K562 (cell line): ENCODE data around the gene INSR. TPM values are rescaled to one million over a fixed set of nuclear protein-coding genes. Genes with fewer than 3 reads are reported as not detected.

Experiments
- ARNT ChIP-seq, 2 experiments: fragments of 450-650 bp; IDR thresholded peaks; 2 replicates each; pipeline ENCODE4 v1.6.1; 2016; ENCODE audit warnings: mild to moderate bottlenecking in 1 of 2
- CBX5 ChIP-seq: IDR thresholded peaks from 2 replicates; pipeline ENCODE4 v1.6.1; 2014; ENCODE audit warnings: low read depth, borderline replicate concordance
- EHMT2 ChIP-seq: fragments of 450-650 bp; IDR thresholded peaks from 2 replicates; pipeline ENCODE4 v1.6.1; 2018; ENCODE audit warnings: antibody characterized with exemption
- FOXP4 ChIP-seq: sonication (generic); formaldehyde crosslinking; IDR thresholded peaks from 2 replicates; pipeline ENCODE4 v1.8.0; 2022; ENCODE audit warnings: mild to moderate bottlenecking, missing genetic modification reagents, borderline replicate concordance
- HDAC6 ChIP-seq: IDR thresholded peaks from 2 replicates; pipeline ENCODE4 v1.6.1; 2012; ENCODE audit warnings: low read depth, mild to moderate bottlenecking, control low read depth, inconsistent platforms, low read length, moderate library complexity
- NRF1 ChIP-seq, 2 experiments: fragments of 450-650 bp; IDR thresholded peaks in 1 of 2; conservative IDR thresholded peaks in 1 of 2; 2 replicates each; pipeline ENCODE4 v1.6.1; 2014; ENCODE audit warnings: mild to moderate bottlenecking in 2 of 2
- SP1 ChIP-seq: sonication (generic); formaldehyde crosslinking; IDR thresholded peaks from 2 replicates; pipeline ENCODE4 v1.8.1; 2022; ENCODE audit warnings: mild to moderate bottlenecking, missing genetic modification reagents
- TEAD4 ChIP-seq, 2 experiments: sonication (generic) in 1 of 2; formaldehyde crosslinking in 1 of 2; IDR thresholded peaks; 2 replicates each; pipeline versions ENCODE4 v1.6.1 to v1.8.0; 2012 to 2022; ENCODE audit warnings: borderline replicate concordance in 1 of 2, inconsistent platforms in 1 of 2, low read length in 1 of 2, mild to moderate bottlenecking in 1 of 2, missing genetic modification reagents in 1 of 2
- TRIM28 ChIP-seq: fragments of 450-650 bp; IDR thresholded peaks from 2 replicates; pipeline ENCODE4 v1.6.1; 2017
- ZFP30 ChIP-seq: fragments of 250-450 bp; sonication (Bioruptor Pico); IDR thresholded peaks from 2 replicates; pipeline ENCODE4 v1.8.0; 2022; ENCODE audit warnings: moderate library complexity, mild to moderate bottlenecking, inconsistent platforms, borderline replicate concordance
- ZNF143 ChIP-seq: sonication (generic); formaldehyde crosslinking; IDR thresholded peaks from 2 replicates; pipeline ENCODE4 v1.9.0; 2022; ENCODE audit warnings: mild to moderate bottlenecking, missing genetic modification reagents
- ZNF24 ChIP-seq: fragments of 450-650 bp; IDR thresholded peaks from 2 replicates; pipeline ENCODE4 v1.6.1; 2016
- ZNF408 ChIP-seq: fragments of 250-450 bp; sonication (Bioruptor Pico); IDR thresholded peaks from 2 replicates; pipeline ENCODE4 v1.4.0; 2020; ENCODE audit warnings: low read depth, mild to moderate bottlenecking, moderate library complexity
- ZNF511 ChIP-seq: sonication (generic); formaldehyde crosslinking; IDR thresholded peaks from 2 replicates; pipeline ENCODE4 v1.8.0; 2022; ENCODE audit warnings: mild to moderate bottlenecking, missing genetic modification reagents
- polyA plus RNA-seq, 8 experiments: library from polyadenylated mRNA; depleted of rRNA in 4 of 8; stranded (reverse) in 5 of 8; unstranded in 3 of 8; fragments of >200 nt; fragmentation: Nextera tagmentation in 2 of 8; fragmentation: Illumina TruSeq in 1 of 8; extraction: Ambion mirVana in 2 of 8; extraction: Trizol in 1 of 8; gene quantifications; 2 replicates each; pipeline versions ENCODE4 v1.2.1 to v1.2.3, GENCODE V29; 2011 to 2014; ENCODE audit warnings: inconsistent platforms in 1 of 8, missing spikeins in 1 of 8
- total RNA-seq, 7 experiments: library from RNA; depleted of rRNA in 6 of 7; stranded (reverse); fragments of >200 nt in 6 of 7; fragmentation: Illumina TruSeq in 2 of 7; extraction: Trizol in 2 of 7; gene quantifications; 2 replicates each; pipeline versions ENCODE4 v1.2.1 to v1.2.3, GENCODE V29; 2011 to 2021; ENCODE audit warnings: low replicate concordance in 1 of 7
- TF ChIP-seq, protein P1 (sequence below), 3 experiments: fragments of 200-800 bp in 1 of 3; fragments of 250-450 bp in 1 of 3; fragments of 450-650 bp in 1 of 3; sonication (Bioruptor Pico) in 1 of 3; sonication (Bioruptor generic) in 1 of 3; formaldehyde crosslinking in 1 of 3; IDR thresholded peaks; 2 replicates each; pipeline versions ENCODE4 v1.6.1 to v1.8.0; 2016 to 2022; ENCODE audit warnings: mild to moderate bottlenecking in 2 of 3, missing genetic modification characterization in 2 of 3, missing compliant biosample characterization in 1 of 3, moderate library complexity in 1 of 3
- TF ChIP-seq, protein P2 (sequence below), 2 experiments: IDR thresholded peaks; 2 replicates each; pipeline ENCODE4 v1.6.1; 2011; ENCODE audit warnings: borderline replicate concordance in 1 of 2, control low read depth in 1 of 2, low read depth in 1 of 2, low read length in 1 of 2, mild to moderate bottlenecking in 1 of 2, mixed read lengths in 1 of 2, moderate library complexity in 1 of 2; ENCODE audit not compliant: insufficient read depth in 1 of 2, insufficient read length in 1 of 2, poor library complexity in 1 of 2, severe bottlenecking in 1 of 2; ENCODE audit errors: extremely low read depth in 1 of 2
- TF ChIP-seq, protein P3 (sequence below): fragments of 200-800 bp; sonication (Bioruptor generic); IDR thresholded peaks from 2 replicates; pipeline ENCODE4 v1.6.1; 2017; ENCODE audit warnings: missing genetic modification characterization, missing compliant biosample characterization

INSR gene
- total and polyA plus RNA-seq, 9 of the 15 experiments (the other 6 are each of a cell fraction or from before 2014, with no cell fraction given): 0.04 to 0.88 (median 0.41) TPM

DNA sequence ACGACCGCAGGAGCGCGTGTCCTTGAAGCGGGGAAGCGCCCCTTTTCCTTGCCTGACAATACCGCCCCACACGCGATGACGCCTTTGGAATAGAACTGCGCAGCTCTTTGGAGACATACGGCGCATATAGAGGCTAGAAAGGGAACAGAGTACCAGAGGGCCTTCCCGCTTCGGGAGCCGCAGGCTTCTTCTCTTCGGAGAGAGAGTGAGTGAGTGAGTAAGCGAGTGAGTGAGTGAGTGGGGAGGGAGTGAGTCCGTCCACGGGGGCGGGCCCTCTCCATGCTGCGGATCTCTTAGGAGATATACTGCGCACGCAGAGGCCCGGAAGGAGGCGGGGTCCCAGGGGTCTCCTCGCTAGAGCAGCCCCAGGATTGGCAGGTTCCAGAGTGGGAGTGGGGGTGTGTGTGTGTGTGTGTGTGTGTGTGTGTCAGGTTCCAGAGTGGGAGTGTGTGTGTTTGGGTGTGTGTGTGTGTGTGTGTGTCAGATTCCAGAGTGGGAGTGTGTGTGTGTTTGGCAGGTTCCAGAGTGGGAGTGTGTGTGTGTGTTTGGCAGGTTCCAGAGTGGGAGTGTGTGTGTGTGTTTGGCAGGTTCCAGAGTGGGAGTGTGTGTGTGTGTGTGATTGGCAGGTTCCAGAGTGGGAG, 97.0 kb downstream of the INSR start (continued):
- TF ChIP-seq, protein P1, sequence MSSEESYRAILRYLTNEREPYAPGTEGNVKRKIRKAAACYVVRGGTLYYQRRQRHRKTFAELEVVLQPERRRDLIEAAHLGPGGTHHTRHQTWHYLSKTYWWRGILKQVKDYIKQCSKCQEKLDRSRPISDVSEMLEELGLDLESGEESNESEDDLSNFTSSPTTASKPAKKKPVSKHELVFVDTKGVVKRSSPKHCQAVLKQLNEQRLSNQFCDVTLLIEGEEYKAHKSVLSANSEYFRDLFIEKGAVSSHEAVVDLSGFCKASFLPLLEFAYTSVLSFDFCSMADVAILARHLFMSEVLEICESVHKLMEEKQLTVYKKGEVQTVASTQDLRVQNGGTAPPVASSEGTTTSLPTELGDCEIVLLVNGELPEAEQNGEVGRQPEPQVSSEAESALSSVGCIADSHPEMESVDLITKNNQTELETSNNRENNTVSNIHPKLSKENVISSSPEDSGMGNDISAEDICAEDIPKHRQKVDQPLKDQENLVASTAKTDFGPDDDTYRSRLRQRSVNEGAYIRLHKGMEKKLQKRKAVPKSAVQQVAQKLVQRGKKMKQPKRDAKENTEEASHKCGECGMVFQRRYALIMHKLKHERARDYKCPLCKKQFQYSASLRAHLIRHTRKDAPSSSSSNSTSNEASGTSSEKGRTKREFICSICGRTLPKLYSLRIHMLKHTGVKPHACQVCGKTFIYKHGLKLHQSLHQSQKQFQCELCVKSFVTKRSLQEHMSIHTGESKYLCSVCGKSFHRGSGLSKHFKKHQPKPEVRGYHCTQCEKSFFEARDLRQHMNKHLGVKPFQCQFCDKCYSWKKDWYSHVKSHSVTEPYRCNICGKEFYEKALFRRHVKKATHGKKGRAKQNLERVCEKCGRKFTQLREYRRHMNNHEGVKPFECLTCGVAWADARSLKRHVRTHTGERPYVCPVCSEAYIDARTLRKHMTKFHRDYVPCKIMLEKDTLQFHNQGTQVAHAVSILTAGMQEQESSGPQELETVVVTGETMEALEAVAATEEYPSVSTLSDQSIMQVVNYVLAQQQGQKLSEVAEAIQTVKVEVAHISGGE (CRISPR knock-in tag; IDR thresholded peaks at IDR 0.05): 0 out of 6 replicates have a peak, but pooled peaks of 1 of the 3 experiments have one; percentile 8
- TF ChIP-seq, protein P2, sequence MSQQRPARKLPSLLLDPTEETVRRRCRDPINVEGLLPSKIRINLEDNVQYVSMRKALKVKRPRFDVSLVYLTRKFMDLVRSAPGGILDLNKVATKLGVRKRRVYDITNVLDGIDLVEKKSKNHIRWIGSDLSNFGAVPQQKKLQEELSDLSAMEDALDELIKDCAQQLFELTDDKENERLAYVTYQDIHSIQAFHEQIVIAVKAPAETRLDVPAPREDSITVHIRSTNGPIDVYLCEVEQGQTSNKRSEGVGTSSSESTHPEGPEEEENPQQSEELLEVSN (IDR thresholded peaks at IDR 0.05; ENCODE audit: borderline replicate concordance in 1 of 2, extremely low read depth in 1 of 2, insufficient read depth in 1 of 2, insufficient read length in 1 of 2, low read depth in 1 of 2, low read length in 1 of 2, poor library complexity in 1 of 2, severe bottlenecking in 1 of 2): peak; percentile 55 to 81
- TF ChIP-seq ARNT (IDR thresholded peaks at IDR 0.05): peak; percentile 80 to 97; a peak in 3 of 4 replicates
- no peak for TF ChIP-seq ZNF143 (CRISPR knock-in tag)
- 0 out of 2 replicates have a peak, but pooled peaks have one; percentile 72 for TF ChIP-seq FOXP4
- TF ChIP-seq NRF1 (conservative IDR thresholded peaks at IDR 0.05 in 1 of 2, IDR thresholded peaks at IDR 0.05 in 1 of 2): peak; percentile 56 to 65
- TF ChIP-seq, protein P3, sequence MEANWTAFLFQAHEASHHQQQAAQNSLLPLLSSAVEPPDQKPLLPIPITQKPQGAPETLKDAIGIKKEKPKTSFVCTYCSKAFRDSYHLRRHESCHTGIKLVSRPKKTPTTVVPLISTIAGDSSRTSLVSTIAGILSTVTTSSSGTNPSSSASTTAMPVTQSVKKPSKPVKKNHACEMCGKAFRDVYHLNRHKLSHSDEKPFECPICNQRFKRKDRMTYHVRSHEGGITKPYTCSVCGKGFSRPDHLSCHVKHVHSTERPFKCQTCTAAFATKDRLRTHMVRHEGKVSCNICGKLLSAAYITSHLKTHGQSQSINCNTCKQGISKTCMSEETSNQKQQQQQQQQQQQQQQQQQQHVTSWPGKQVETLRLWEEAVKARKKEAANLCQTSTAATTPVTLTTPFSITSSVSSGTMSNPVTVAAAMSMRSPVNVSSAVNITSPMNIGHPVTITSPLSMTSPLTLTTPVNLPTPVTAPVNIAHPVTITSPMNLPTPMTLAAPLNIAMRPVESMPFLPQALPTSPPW (CRISPR knock-in tag): peak; percentile 56
- TF ChIP-seq TEAD4 (IDR thresholded peaks at IDR 0.05; ENCODE audit: low read length): no peak
- TF ChIP-seq TEAD4 (CRISPR knock-in tag; IDR thresholded peaks at IDR 0.05; ENCODE audit: borderline replicate concordance): peak; percentile 22; the same call in 1 of the 2 replicates
- TF ChIP-seq ZNF511: 0 out of 2 replicates have a peak, but pooled peaks have one; percentile 39
- TF ChIP-seq ZFP30 (CRISPR knock-in tag): no peak
- no peak for TF ChIP-seq EHMT2
- TF ChIP-seq HDAC6: no peak
- TF ChIP-seq TRIM28: 0 out of 2 replicates have a peak, but pooled peaks have one; percentile 72
- TF ChIP-seq CBX5: no peak
- 0 out of 2 replicates have a peak, but pooled peaks have one; percentile 41 for TF ChIP-seq ZNF24
- peak; percentile 78 for TF ChIP-seq SP1 (CRISPR knock-in tag)
- TF ChIP-seq ZNF408 (CRISPR knock-in tag): no peak
